ENCODE measurements around the gene MSL2.
"Not testable (repeated sequence)": the region's sequence is repeated elsewhere in the genome, so short reads cannot be mapped to it uniquely, and the experiment has no call there.

Gene MSL2

DNA sequence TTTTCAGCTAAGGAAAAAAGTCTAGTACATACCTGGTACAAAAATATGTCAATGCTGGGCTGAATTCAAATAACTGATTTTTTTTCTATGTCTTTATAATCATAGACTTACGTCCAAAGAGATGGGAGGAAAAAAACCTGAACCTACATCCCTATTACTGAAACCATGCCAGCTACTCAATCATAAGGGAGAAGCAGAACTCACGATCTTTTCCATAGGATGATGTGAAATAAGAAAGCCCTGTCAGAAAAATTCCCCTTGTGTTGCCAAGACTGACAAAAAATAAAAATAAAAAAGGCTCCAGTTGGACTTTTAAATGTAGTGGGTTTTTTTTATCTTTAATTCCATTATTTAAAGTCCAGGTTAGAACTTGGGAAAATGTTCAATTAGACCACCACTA lies 3.3 kb downstream of the MSL2 start:
- DNase-seq (ENCODE audit: low spot score) = no peak

DNA sequence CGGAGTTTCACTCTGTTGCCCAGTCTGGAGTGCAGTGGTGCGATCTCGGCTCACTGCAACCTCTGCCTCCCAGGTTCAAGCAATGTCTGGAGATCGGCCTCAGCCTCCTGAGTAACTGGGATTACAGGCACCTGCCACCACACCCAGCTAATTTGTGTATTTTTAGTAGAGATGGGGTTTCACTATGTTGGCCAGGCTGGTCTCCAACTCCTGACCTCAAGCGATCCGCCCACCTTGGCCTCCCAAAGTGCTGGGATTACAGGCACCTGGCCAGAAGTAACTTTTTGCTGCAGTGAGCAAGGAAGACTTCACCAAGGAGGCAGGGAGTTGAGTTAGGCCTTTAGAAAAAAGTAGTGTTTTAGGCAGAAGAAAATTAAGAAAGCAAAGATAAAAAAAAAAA lies 3.9 kb downstream of the MSL2 start:
- not testable (repeated sequence) for DNase-seq (ENCODE audit: low spot score)

DNA sequence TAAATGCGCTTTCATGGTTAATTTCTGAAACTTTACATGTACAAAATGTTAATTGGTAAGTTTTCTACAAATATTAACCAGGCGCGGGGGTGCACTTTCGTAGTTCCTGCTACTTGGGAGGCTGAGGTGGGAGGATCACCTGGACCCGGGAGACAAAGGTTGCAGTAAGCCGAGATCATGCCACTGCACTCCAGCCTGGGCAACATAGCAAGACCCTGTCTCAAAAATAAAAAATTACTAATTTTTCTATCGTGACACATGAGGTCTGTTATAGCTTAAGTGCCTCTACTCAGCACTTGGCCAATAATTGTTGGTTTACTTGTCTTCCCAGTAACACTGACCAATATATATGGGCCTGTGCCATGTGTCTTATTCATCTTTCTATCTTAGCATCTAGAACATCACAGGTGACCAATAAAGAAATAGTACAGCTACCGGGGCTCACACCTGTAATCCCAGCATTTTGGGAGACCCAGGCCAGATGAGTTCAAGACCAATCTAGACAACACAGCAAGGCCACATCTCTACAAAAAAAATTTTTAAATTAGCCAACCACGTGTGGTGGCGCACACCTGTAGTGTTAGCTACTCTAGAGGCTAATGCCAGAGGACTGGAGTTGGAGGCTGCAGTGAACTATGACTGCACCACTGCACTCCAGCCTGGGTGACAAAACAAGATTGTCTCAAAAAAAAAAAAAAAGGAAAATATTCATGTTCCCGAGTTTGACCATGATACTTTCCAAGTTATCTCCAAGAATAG lies 6.1 kb downstream of the MSL2 start:
- DNase-seq (ENCODE audit: low spot score) = no peak

DNA sequence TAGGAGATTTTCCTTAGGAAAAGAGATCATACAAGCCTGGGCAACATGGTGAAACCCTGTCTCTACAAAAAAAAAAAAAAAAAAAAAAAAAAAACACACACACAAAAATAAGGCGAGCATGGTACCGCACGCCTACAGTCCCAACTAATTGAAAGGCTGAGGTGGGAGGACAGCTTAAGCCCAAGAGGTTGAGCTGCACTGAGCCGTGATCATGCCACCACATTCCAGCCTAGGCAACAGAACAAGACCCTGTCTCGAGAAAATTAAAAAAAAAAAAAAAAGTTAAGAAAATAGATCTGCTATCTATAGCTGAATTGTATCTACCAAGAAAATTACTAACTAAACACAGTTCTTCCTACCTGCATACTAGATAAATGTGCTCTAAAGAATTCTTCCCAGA lies 7.1 kb downstream of the MSL2 start:
- DNase-seq (ENCODE audit: low spot score) = no peak

DNA sequence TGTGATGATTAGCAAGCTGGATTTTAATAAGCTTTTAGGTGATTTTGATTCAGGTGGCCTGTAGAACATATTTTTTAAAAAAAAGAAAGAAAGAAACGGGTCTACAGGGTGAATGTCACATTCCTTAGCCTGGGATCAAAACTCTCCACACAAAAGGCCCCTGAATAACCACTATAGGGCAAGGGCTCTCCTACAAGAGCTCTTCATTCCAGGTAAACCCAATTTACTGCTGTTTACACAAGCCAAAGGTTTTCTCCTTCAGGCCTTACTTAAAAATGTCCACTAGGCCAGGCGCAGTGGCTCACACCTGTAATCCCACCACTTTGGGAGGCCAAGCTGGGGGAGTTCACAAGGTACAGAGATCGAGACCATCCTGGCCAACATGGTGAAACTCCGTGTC lies 8.3 kb downstream of the MSL2 start:
- no peak for DNase-seq (ENCODE audit: low spot score)

DNA sequence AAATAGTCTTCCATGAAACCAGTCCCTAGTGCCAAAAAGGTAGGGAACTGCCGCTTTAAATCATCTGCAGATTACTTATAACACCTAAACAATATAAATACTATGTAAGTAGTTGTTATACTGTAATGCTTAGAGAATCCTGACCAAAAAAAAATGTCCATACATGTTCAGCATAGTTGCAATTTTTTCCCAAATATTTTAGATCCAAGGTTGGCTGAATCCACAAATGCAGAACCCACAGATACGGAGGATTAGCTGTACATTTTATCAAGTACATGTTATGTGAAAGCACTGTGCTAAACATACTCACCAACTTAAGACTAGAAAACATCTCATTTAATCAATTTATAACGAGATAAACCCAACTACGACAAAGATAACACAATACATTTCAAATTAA lies 9.3 kb downstream of the MSL2 start:
- DNase-seq (ENCODE audit: low spot score) = no peak

DNA sequence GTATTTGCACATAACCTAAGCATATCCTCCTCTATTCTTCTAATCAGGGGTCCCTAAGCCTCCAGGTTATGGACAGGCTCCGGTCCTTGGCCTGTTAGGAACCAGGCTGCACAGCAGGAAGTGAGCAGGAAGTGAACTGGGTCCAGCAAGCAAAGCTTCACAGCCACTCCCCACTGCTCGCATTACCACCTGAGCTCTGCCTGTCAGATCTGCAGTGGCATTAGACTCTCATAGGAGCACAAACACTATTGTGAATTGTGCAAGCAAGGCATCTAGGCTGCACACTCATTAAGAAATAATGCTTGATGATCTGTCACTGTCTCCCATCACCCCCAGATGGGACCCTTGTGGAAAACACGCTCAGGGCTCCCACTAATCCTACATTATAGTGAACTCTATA lies 9.8 kb downstream of the MSL2 start:
- DNase-seq (ENCODE audit: low spot score) = no peak

DNA sequence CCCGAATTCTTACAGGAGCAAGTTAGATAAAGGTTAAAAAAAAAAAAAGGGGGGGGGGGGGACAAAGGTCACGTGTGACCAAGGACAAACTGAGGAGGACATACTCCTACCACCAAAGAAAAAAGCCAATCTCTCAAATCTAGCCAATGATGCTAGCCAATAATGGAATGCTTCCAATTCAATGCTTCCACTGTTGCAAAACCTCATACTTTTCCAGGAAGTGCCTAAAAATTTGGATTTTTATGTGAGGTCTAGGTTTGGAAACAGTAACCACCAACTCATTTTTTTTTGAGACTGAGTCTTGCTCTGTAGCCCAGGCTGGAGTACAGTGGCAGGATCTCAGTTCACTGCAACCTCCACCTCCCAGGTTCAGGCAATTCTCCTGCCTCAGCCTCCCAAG lies 11.4 kb downstream of the MSL2 start:
- DNase-seq (ENCODE audit: low spot score) = no peak

DNA sequence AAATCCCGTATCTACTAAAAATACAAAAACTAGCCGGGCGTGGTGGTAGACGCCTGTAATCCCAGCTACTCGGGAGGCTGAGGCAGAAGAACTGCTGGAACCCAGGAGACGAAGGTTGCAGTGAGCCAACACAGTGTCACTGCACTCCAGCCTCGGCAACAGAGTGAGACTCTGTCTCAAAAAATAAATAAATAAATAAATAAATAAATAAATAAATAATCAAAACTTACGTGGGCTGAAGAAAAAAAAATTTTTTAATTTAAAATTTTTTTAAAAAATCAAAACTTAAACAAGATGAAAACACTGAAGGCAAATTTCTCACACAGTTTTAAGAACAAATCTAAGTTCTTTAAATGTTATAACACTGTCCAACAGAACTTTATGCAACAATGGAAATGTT lies 14.4 kb downstream of the MSL2 start:
- no peak for DNase-seq (ENCODE audit: low spot score)

DNA sequence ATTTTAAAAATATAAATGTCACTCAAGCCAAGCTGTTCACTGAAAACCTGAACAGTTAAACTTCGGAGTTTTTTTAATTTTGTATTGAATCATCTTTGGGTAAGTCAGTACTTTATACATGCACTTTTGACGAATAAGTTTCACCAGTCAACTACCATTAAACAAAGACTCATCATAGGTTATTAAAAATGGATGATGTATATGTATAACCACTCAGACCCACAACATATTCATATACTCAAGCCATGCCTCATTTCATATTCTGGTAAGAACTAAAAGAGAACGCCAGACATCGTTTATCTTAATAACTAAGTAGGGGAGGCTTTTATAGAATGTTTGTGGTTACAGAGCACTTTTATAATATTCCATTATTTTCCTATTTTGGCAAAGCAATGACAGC lies 18.3 kb downstream of the MSL2 start:
- no peak for DNase-seq (ENCODE audit: low spot score)

DNA sequence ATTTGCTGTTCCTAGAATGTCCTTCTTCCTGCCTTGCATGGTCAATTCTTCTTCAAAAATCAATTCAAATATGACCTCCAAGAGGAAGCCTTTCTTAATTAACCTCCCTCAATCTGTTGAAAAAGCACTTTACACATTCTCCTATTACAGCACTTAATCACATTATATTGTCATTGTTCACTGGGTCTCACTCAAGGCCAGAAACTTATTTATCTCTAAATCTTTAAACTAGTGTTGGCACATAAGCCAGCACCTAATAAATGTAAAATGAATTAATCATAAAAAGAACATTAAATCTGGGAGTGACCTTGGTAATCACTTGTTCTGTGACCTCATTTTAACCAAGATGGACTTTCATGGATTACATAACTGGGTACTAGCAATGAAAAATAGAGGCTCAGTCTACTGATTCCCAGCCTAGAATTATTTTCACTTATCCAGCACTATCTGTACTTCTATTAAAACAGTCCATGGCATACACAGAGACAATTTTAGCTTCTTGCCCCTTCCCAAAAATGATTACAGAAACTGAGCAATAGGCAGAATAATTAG lies 22.1 kb downstream of the MSL2 start:
- no peak for DNase-seq (ENCODE audit: low spot score)

DNA sequence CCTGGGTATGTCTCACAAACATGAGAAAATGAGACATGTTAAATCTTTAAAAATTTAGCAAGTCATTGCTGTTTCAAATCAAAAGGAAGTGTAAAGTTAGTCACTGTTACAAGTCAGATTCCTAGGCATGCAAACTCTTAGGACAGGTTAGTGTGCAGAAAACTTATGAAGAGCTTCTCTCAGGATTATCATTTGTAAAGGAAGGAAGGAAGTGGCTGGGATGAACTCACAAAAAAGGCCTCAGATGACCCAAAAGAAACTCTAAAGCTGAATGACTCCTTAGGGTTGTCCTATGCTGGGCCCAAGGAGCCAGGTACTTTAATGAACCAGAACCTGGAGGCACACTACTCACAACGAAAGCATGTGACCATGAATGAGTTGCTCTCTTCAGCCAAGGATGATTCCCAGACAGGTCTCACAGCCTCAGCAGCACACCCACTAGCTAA lies 25.0 kb downstream of the MSL2 start:
- no peak for DNase-seq (ENCODE audit: low spot score)

DNA sequence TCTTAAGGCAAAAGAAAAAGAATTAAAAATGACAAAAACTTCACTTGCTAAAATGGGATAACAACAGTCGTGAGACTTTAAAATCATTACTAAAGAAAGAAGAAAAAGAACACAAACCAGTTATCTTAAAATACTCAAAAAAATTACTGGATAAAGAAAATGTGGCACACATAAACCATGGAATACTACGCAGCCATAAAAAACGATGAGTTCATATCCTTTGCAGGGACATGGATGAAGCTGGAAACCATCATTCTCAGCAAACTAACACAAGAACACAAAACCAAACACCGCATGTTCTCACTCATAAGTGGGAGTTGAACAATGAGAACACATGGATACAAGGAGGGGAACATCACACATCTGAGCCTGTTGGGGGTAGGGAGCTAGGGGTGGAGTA lies 27.9 kb downstream of the MSL2 start:
- not testable (repeated sequence) for DNase-seq (ENCODE audit: low spot score)

DNA sequence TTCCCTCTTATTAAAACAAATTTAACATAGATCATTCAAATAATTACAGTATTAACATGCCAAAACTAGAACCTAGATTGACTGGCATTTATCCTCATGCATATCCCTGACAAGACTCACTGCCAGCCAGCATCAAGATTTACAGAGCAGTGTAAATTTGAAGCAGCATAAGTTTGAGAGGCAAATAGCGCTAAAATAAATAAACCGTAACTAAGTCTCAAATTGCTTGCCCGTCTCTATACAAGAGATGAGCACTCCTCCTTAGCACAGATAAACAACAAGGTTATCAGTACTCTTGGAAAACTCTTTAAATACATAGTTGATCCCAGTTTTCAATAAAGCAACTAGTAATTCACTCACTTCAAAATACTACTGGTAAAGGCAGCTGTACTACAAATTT lies 29.6 kb downstream of the MSL2 start:
- no peak for DNase-seq (ENCODE audit: low spot score)

DNA sequence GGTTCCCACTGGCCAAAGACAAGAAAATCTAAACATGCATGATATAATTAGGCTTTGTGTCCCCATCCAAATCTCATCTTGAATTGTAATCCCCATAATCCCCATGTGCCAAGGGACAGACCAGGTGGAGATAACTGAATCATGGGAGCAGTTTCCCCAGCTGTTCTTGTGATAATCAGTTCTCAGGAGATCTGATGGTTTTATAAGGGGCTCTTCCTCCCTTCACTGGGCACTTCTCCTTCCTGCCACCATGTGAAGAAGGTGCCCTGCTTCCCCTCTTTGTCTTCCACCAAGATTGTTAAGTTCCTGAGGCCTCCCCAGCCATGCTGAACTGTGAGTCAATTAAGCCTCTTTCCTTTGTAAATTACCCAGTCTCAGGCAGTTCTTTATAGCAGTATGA lies 32.5 kb downstream of the MSL2 start:
- DNase-seq (ENCODE audit: low spot score) = not testable (repeated sequence)

DNA sequence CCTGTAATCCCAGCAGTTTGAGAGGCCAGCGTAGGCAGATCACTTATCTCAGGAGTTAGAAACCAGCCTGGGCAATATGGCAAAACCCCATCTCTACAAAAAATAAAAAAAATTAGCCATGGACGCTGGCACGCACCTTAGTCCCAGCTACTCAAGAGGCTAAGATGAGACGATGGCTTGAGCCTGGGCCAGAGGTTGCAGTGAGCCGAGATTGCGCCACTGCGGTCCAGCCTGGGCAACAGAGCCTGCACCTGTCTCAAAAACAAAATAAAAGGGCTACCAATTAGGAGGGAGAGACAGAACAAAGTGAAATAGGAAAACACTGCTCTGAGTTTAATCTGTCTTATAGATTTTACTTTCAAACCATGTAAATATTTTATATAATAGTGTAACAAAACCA lies 33.8 kb downstream of the MSL2 start:
- no peak for DNase-seq (ENCODE audit: low spot score)

DNA sequence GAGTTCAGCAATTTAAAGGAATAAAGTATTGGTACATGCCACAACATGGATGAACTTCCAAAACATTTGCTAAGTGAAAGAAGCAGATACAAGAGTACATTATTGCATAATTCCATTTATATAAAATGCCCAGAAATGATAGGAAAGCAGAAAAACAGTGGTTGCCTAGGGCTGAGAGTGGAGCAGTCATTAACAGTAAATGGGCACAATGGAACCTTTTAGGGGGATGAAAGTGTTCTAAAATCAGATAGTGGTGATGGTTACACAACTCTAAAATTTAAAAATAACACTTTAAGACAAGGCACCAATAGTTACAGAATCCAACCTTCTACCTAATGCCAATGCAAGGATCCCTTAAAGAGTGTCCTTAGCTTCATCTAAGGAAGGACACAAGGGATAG lies 34.6 kb downstream of the MSL2 start:
- no peak for DNase-seq (ENCODE audit: low spot score)

DNA sequence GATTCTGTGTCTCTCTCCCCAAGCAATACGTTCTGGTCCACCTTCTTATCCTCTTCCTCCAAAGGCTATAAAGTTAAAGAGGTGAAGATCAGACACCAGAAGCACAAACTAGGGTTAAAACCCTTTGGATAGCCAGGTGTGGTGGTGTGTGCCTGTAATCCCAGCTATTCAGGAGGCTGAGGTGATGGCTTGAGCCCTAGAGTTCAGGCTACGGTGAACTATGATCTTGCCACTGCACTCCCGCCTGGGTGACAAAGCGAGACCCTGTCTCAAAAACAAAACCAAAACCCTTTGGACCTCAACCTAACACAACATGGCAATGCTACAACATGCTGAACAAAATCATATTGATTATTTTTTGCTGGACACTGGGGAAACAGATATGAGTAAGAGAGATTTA lies 43.2 kb downstream of the MSL2 start:
- DNase-seq (ENCODE audit: low spot score) = no peak

DNA sequence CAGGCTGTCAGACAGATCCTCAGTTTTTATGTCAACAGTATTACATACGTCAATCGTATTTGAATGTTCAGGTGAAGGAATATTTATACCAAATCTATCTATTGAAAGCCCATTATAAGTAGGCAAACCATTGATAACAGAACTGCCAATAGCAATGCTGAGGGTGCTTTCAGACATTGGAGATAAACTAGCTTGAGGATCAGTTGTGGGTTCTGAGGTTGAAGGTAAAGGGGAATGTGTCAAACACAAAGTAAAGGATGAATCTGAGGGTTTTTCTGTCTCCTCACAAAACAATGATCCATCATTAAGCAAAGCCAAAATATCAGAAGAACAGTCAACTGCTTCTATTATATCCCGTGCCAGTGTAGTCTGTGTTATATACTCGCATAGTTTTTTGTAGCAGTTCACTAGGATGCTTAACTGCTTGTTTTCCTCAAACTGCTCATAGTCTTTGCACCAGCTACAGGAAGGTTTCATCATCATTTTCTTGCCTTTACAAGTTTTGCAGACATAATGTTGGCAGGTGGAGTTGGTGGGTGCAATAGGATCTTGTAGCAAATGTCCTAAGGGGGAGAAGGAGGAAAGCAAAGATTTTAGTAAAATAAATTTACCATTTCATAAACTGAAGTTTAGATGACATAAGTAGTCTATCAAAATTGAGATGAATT lies 43.8 kb downstream of the MSL2 start:
- no peak for DNase-seq (ENCODE audit: low spot score)

DNA sequence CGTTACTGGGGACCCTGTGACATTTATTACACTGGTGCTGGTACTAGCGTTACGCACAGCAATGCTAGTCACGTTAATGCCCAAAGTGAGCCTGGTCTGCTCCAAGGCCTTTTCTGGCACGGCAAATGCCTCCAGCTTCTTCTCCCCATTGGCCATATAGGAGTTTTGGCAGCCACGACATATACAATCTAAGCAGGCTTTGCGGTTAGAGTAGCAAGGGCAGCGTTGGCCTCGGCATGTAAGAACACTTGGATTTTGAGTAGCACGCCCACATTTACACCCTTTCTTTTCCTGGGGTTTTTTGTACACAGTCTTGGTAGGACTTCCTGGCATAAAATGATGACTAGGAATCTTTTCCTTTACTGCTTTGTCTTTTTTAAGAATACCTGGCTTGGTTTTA lies 44.9 kb downstream of the MSL2 start:
- DNase-seq (ENCODE audit: low spot score) = no peak

DNA sequence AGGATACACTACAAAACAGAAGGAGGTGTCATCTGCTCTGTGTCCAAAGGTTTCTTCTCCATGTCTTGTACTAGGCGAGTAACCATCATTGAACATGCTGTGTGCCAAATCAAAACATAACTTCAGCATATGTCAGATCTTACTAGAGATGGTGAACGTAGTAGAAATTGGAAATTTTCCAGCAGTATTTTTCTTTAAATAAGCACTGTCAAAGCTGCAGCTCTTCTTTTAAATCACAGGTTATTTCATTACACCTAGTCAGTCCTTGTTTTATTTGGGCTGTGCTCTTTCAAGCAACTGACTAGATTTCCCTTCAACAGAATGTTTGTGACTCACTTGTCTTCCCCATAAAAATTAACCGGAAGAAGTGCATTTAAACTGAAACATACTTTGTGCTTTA lies 46.5 kb downstream of the MSL2 start:
- DNase-seq (ENCODE audit: low spot score) = no peak

DNA sequence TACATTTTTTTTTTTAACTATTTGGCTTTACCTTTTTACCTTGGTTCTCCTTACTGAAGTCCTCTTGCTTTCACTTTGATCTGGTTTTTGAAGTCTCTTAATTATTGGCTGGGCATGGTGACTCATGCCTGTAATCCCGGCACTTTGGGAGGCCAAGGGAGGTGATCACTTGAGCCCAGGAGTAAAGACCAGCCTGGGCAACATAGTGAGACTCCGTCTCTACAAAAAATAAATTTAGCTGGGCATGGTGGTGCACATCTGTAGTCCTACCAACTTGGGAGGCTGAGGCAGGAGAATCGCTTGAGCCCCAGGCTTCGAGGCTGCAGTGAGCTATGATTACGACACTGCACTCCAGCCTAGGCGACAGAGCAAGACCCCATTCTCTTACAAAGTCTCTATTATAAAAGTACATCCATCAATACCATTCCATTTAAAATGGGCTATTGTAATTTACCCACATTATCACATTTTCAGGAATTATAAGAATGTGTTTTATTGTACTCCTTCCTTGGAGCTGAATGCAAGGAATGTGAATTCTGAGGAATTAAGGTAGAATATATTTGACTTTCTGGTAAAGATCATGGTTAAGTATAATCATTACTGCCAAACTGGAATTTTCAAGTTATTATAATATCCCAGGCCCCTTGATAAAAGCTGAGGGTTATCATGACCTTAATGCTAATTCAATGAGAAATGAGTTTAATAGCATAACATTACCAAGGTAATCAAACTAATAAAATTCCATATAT lies 49.0 kb downstream of the MSL2 start:
- no peak for DNase-seq (ENCODE audit: low spot score)

DNA sequence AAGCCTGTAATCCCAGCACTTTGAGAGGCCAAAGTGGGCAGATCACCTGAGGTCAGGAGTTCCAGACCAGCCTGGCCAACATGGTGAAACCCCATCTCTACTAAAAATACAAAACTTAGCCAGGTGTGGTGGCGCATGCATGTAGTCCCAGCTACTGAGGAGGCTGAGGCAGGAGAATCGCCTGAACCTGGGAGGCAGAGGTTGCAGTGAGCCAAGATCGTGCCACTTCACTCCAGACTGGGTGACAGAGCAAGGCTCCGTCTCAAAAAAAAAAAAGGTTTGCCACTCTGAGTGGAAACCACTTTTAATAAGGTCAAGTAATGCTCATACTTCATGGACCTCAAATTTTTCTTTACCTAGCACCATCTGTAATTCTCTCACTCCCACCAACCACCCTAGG lies 51.7 kb downstream of the MSL2 start:
- not testable (repeated sequence) for DNase-seq (ENCODE audit: low spot score)

Data from hepatic stellate cell (primary cell).